GM20000 (cell line): ENCODE data around the gene CAMSAP1.

Source experiments
- DNase-seq: peaks from one replicate; pipeline ENCODE4 v3.0.0; 2012; ENCODE audit warnings: low spot score
- CTCF ChIP-seq: IDR thresholded peaks from 2 replicates; pipeline ENCODE4 v1.5.1; 2012; ENCODE audit warnings: mild to moderate bottlenecking, control low read depth; ENCODE audit errors: extremely low read depth, missing control alignments

The CAMSAP1 gene

DNA sequence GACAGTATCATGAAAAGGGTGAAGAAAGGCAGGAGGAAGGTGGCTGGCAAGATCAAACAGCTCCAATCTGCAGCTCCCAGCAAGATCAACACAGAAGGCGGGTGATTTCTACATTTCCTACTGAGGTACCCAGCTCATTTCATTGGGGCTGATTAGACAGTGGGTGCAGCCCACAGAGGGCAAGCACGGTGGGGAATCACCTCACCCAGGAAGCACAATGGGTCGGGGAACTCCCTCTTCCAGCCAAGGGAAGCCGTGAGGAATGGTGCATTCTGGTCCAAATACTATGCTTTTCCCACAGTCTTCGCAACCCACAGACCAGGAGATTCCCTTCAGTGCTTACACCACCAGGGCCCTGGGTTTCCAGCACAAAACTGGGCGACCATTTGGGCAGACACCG, 66.8 kb downstream of the CAMSAP1 start:
- no peak for TF ChIP-seq CTCF
- no peak for DNase-seq

DNA sequence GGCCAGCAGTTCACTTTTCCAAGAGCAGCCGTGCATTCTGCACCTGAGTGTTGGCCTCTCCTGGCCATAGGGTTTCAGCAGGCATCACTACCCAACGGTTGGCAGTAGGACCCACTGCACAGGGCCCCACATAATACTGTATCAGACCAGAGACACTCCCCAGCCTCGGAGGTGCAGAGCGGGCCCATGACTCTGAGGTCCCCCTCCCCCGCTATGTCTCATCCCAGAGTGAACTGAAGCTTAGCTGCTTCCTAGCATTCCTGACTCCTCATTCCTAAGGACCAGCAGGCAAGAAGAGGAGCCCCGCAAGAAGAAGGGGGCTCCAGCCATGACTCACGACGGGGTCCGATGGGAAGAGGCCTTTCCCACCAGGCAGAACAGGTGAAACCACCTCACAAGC, 67.2 kb downstream of the CAMSAP1 start:
- no peak for DNase-seq
- no peak for TF ChIP-seq CTCF

DNA sequence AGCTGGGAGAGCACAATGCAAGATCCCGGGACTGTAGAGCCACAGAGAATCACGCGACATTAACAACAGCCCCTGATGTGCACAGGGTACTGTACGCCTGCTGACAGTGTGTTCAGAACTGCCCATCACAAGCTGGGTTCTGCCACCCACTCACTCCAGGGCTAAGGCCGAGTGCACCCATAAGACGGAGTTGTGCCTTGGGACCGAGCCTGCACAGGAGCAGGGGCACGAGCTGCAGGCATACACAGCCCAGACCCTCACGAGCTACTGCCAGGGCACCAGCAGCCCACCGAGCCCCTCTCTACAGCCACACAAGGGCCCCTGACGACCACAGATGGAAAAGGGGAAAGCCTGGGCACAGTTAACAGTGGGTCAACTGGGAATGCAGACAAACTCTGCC, 67.8 kb downstream of the CAMSAP1 start:
- no peak for DNase-seq
- TF ChIP-seq CTCF, result no peak

DNA sequence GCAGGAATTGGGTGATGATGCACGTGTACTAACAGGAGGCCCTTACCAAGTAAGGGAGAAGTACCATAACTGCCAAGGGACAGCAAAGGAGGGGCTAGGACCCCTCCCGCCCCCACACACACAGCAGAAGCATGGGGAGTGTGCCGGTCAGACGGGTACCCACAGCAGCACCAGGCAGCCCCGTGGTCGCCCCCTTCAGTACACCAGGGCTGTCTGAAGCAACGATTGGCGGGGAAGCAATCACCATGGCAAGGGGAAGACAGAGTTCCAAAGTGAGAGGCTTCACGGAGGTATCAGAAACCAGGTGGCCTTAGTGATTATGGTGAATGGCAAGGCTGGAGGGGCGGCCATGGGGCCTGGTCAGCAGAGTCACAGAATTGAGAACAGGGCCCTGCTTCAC, 72.2 kb downstream of the CAMSAP1 start:
- DNase-seq, result no peak
- TF ChIP-seq CTCF, result no peak

- no peak for DNase-seq
- TF ChIP-seq CTCF, result no peak
Observed at GRCh38 chr9:135833864-135834263, 73.5 kb downstream of the CAMSAP1 start.

DNA sequence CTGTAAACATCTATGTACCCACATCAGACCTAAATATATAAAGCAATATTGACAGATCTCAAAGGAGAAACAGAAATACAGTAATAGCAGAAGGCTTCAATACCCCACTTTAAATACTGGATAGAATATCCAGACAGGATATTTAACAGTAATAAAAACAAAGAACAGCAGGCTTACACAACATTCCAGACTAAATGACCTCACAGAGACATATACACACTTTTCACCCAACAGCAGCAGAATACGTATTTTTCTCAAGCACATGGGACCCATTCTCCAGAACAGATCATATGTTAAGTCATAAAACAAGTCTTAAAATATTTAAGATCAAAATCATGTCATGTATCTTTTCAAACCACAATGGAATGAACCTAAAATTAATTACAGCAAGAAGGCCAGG, 76.8 kb downstream of the CAMSAP1 start:
- TF ChIP-seq CTCF, result no peak
- DNase-seq, result no peak

GRCh38 chr9:135828656-135829055, 78.7 kb downstream of the CAMSAP1 start:
- no peak for DNase-seq
- TF ChIP-seq CTCF, result no peak
